ENCODE results near the gene NMB. TPM values are rescaled to one million over a fixed set of nuclear protein-coding genes. Genes with fewer than 3 reads are reported as not detected.

NMB gene
- total RNA-seq, 1 experiment from 2014 or later: 11.5 TPM

DNA sequence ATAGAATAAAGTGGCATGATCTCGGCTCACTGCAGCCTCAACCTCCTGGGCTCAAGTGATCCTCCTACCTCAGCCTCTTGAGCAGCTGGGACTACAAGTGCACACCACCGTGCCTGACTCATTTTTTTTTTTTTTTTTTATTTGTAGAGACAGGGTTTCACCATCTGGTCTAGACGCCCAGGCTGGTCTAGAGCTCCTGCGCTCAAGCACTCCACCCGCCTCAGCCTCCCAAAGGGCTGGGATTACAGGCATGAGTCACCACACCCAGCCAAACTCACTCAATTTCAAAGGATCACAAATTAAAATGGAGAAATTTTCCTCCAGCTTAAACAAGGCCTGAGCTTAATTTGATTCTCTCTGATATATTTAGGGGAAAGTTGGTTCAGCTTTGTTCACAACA lies 27.3 kb upstream of the NMB start:
- no peaks in the 10 kb centered on the region for H3K4me1 Mint-ChIP-seq
- Histone ChIP-seq H3T11ph (ENCODE audit: low read length) (no peak overlapping the region), H3K18ac (ENCODE audit: insufficient read length, low read depth, low read length) (no peak overlapping the region), H2BK5ac (ENCODE audit: insufficient read length, low read length) (no peak overlapping the region), H3K23me2 (ENCODE audit: insufficient read length, low read depth, low read length, poor library complexity, severe bottlenecking) (no peaks in the 10 kb centered on the region), H3K9ac (ENCODE audit: extremely low read depth, insufficient read length, low read length) (no peak overlapping the region), H2BK20ac (ENCODE audit: low read depth, low read length, poor library complexity, severe bottlenecking) (no peak overlapping the region), H2AK5ac (ENCODE audit: insufficient read length, low read length) (no peak overlapping the region), H3K4me2 (ENCODE audit: insufficient read depth, insufficient read length, low read length) (no peak overlapping the region), H4K20me1 (ENCODE audit: control insufficient read depth, insufficient read depth, insufficient read length) (no peaks in the 10 kb centered on the region), H2BK120ac (ENCODE audit: low read depth, low read length, poor library complexity, severe bottlenecking) (no peak overlapping the region), H3K56ac (ENCODE audit: insufficient read length, low read depth, low read length) (no peak overlapping the region), H2AFZ (ENCODE audit: low read length) (no peak overlapping the region), H3K14ac (ENCODE audit: insufficient read depth, low read length) (no peak overlapping the region), H2BK15ac (ENCODE audit: low read depth, low read length) (no peak overlapping the region), H3K9me3 (ENCODE audit: control insufficient read depth, low read depth, low read length) (no peaks in the 10 kb centered on the region), H3K23ac (ENCODE audit: insufficient read length, low read depth, low read length) (no peak overlapping the region), H3K79me2 (ENCODE audit: insufficient read depth, low read length) (no peaks in the 10 kb centered on the region; the same call in 1 of the 2 replicates), H3K27ac (ENCODE audit: insufficient read length, low read depth, low read length) (no peak overlapping the region), H2BK12ac (ENCODE audit: insufficient read length, low read depth, low read length) (no peak overlapping the region), H4K8ac (replicated peaks; ENCODE audit: insufficient read length, low read depth, low read length) (no peak overlapping the region), H3K4me1 (ENCODE audit: insufficient read depth, low read length) (no peaks in the 10 kb centered on the region), H3K4ac (ENCODE audit: low read depth, low read length) (no peak overlapping the region), H3K27me3 (ENCODE audit: insufficient read depth, low read length) (no peaks in the 10 kb centered on the region), H4K91ac (ENCODE audit: insufficient read length, low read depth, low read length) (no peak overlapping the region), H3K79me1 (ENCODE audit: insufficient read depth, low read depth, low read length, poor library complexity, severe bottlenecking) (no peaks in the 10 kb centered on the region), H4K5ac (ENCODE audit: insufficient read length, low read depth, low read length) (no peak overlapping the region)
- H3K9me3 Mint-ChIP-seq: no peaks in the 10 kb centered on the region
- peak overlapping the region in 1 of 3 experiments; percentile 89; a peak in 2 of 7 replicates for H3K27ac Mint-ChIP-seq
- peaks cover 28 to 83% (median 79%) of the 10 kb centered on the region in 3 experiments for H3K36me3 Mint-ChIP-seq (ENCODE audit: insufficient read depth in 1 of 3, low read depth in 3 of 3)
- no peak for DNase-seq
- H3K27me3 Mint-ChIP-seq (ENCODE audit: low read depth): no peaks in the 10 kb centered on the region
- no peak overlapping the region for H3K4me3 Mint-ChIP-seq
- TF ChIP-seq, protein P1, sequence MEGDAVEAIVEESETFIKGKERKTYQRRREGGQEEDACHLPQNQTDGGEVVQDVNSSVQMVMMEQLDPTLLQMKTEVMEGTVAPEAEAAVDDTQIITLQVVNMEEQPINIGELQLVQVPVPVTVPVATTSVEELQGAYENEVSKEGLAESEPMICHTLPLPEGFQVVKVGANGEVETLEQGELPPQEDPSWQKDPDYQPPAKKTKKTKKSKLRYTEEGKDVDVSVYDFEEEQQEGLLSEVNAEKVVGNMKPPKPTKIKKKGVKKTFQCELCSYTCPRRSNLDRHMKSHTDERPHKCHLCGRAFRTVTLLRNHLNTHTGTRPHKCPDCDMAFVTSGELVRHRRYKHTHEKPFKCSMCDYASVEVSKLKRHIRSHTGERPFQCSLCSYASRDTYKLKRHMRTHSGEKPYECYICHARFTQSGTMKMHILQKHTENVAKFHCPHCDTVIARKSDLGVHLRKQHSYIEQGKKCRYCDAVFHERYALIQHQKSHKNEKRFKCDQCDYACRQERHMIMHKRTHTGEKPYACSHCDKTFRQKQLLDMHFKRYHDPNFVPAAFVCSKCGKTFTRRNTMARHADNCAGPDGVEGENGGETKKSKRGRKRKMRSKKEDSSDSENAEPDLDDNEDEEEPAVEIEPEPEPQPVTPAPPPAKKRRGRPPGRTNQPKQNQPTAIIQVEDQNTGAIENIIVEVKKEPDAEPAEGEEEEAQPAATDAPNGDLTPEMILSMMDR (conservative IDR thresholded peaks at IDR 0.05): no peak
- WGBS (ENCODE audit: extremely low coverage, insufficient read length, low lambda C conversion rate): no CpG with 5 or more reads among the region's 5 CpGs

Measured in H9 (cell line).